HCEC 1CT (cell line): ENCODE measurements around the gene GPAT2.
A peak's percentile ranks its signal among the peaks of the same experiment; 100 is the strongest.
"Not testable (repeated sequence)": the region's sequence is repeated elsewhere in the genome, so short reads cannot be mapped to it uniquely, and the experiment has no call there.

Experiments
- DNase-seq: peaks from one replicate; pipeline ENCODE4 v3.0.0-alpha.2; 2017

GPAT2 gene

DNA sequence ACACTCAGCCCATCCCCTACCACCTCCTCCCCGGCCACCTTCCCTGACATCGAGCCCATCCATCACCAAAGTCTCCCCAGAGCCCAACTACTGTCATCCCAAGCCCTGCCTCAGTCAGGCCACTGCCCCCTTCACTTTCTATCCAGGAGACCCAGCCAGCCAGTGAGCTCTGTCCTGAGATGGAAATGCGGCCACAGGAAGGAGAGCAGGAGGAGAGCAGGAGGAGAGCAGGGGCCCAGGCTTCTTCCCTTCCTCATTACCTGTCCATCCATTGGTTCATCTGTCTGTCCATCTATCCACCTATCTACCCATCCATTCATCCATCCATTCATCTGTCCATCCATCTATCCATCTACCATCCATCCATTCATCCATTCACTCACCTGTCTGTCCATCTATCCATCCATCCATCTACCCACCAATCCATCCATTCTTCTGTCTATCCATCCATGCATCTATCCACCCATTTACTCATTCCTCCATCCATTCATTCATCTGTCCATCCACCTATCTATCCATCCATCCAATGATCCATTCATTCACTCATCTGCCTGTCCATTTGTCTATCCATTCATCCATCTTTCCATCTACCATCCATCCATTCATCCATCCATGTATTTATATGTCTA is 29.4 kb upstream of the GPAT2 start:
- not testable (repeated sequence) for DNase-seq

DNA sequence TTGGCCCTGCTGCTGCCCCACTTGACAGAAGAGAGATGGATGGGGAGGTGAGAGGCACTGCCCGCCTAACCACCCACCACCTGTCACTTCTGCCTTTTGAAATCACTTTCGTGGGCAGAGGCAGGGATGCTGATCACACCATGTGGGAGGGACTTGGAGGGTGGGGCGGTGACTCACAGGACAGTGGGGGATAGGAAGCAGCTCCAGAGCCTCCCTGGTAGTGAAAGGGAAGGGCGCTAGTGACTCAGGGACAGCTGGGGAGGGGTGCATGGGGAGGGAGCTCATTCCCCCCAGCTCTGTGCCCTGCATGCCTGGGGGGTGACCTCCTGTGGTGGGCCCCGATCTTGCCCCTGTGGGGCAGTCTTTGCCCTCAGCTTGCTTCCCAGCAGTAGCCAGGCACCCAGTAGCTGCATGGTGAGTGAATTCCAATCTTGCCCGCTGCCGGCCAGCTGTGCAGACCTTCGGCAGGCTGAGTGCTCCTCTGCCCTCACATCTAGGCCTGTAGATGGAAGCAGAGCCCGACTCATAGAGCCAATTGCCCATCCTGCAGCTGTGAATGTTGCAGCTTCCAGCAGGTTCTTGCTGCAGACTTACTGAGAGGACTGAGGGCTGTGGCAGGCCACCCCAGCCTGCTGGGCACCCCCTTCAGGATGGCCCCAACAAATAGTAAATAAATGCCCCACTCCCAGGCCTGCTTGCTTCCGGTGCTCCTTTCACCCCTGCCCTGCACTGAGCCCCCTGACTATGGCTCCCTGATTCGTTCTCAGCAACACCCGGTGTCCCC is 28.6 kb upstream of the GPAT2 start:
- peak; percentile 83 for DNase-seq

DNA sequence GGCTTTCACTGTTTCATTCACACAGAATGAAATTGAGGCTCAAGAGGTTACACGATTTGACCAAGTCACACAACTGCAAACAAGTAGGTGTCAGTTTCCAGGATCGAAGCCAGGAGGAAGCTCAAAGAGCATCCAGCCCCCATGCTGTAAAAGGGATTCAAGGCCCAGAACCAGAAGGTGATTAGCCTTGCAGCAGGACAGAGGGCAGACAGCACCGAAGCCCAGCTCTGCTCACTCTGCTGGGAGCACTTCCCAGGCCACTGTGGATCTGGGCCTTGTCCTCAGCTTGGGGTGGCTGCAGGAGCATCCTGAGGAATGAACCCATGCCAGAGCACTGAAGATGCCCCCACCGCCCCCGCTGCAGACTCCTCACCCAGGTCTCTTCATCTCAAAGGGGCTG is 27.8 kb upstream of the GPAT2 start:
- not testable (repeated sequence) for DNase-seq

DNA sequence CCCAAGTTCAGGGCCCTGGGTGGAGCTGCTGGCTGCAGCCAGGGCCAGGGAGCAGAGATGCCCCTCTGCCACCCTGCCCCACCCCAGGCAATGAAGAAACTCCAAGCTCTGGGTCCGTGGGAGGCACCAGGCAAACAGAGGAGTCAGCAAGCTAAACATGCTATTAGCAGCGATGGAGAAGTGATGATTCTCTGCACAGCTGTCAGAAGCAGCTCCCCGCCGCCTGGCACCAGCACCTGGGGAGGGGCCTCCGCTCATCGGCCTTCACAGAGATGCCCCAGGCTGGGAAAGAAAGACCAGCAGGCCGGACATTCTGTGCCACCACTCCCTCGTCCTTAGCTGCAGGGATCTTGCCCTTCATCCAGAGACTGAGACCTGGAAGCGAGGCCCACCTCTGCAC is 27.2 kb upstream of the GPAT2 start:
- DNase-seq: not testable (repeated sequence)

DNA sequence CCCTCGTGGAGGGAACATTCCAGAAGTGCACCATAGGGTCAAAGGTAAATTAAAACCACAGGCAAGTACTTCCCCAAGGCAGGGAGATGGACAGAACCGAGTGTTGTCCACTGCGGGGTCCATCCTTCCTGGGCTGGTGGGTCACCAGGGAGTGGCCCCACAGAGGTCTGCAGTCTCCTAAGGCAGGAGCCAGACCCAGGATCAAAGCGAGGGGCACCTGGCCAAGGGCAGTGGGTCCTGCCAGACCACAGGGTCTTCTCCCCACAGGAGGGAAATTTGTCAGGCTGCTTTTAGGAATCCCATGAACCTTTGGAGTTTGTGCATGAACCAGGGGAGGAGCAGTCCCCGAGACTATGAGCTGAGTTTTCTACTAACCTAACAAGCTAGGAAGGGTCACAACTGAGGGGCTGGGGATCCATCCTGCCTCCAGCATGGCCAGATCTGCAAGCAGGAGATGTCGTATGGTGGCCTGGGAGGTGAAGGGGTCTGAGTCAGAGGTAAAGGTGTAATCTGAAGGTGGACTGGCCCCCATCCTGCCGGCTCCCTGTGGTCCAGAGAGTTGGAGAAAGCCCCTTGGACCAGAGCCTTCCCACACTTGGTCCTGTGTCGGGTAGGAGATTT is 26.6 kb upstream of the GPAT2 start:
- DNase-seq: not testable (repeated sequence)

DNA sequence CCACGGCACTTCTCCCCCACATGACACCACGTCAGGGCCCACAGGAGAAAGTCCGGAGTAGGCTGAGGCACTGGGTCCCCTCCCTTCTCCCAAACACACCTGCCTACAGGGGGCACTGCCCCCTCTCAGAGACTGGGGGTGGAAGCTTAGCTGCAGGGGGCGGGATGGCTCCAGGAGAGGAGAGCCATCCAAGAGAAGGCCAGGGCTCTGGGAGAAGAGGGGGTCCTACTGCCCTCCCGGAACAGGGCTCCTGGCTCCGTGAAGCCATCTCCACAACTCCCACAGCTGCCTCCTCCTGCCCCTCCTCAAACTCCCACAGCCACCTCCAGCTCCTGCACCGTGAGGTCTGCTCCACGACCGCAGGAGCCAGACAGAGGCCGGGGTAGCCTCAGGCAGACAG is 25.6 kb upstream of the GPAT2 start:
- DNase-seq: not testable (repeated sequence)

DNA sequence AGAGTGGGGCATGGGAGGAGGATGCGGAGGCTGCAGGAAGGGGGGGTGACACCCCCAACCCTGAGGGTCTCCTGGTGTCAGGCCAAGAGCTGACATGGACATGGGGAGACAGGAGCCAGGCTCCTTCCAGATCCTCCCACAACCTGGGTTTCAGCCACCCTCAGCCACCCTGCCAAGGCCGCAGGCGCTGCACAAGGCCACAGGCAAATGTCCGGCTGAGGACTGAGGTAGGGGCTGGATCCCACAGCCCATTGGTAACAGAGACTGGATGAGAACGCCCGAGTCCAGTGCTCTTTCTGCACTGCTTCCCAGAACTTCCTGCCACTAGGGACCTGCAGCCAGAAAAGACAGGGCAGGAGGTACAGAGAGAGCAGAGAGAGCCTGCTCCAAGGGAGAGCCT is 24.7 kb upstream of the GPAT2 start:
- DNase-seq: not testable (repeated sequence)

DNA sequence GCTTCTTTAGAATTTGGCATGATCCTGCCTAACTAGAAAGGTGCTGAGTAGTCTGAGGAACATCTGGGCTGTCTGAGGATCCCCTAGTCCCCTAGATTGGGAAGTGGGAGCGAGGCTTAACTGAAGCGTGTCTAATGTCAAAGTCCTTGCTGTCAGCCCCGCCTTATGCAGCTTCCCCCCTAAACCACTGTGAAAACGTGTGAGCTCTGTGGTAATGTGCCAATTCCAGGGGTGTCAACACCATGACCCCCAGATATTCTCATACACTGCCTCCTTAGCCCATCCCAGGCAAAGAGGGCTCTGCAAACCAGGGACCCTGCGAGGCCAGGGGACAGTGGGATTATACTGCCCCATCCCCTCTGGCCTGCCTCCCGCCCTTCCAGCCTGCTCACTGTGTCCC is 21.1 kb upstream of the GPAT2 start:
- not testable (repeated sequence) for DNase-seq

DNA sequence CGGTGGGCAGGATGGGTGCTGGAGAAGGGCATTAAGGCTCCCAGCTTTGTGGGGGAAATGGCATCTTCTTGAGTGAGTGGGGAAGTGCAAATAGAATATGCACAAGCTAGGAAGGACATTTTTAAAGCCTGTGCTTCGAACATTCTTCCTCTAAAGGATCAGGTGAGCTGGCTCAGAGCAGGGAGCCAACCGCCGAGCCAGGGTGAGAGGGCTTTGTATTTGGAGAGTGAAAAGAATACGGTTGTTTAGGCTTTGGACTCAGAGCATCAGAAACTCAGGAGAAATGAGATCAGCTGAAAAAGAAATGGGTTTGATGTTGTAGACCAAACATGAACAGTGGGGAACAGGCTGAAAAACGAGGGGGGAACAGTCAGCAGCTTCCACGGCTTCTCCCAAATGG is 19.8 kb upstream of the GPAT2 start:
- DNase-seq: not testable (repeated sequence)

DNA sequence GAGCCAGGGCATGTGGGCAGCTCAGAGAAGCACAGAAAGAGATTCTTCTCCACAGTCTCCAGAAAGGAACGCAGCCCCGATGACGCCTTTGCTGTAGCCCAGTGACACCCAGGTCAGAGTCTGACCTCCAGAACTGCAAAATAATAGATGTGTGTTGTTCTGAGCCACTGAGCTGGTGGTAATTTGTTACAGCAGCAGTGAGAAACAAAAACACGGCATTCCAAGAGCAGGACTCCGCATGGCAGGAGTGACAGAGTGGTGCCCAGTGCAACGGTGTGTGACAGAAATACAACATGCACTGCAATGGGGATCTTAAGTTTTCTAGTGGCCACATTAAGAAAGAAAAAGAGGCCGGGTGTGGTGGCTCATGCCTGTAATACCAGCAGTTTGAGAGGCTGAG is 18.7 kb upstream of the GPAT2 start:
- not testable (repeated sequence) for DNase-seq

DNA sequence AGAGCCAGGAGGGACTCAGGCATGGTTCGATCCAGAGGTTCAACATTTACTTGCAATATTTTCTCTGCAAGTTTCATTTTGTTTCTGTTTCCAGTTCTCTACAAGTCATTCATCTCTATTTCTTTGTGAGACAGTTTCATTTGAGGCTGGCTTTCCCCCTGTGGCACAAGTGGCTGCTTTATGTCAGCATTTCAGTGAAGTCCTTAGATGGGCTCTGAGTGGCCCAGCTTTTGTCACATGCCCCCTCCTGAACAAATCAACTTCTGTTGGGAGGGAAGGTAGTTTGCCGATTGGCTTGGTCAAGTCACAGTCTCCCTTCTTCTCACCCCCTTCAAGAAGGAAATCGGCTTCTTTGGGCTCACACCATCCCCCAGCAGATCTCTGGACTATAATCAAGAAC is 17.9 kb upstream of the GPAT2 start:
- DNase-seq: not testable (repeated sequence)

DNA sequence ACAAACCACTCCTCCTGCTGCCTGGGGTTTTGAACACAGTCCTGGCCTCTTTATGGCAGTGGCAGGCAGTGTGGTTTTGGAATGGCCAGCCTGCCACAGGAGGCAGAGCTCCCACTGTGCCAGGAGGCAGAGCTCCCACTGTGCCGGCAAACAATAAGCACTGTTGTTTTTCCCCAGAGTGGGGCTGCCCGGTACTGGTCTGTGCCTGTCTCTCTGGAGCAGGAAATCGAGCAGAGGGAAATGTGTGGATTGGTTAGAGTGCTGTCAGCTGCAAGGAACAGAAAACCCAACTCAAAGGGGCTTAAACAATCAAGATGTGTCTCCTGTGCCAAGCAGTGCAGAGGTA is 15.2 kb upstream of the GPAT2 start:
- not testable (repeated sequence) for DNase-seq

DNA sequence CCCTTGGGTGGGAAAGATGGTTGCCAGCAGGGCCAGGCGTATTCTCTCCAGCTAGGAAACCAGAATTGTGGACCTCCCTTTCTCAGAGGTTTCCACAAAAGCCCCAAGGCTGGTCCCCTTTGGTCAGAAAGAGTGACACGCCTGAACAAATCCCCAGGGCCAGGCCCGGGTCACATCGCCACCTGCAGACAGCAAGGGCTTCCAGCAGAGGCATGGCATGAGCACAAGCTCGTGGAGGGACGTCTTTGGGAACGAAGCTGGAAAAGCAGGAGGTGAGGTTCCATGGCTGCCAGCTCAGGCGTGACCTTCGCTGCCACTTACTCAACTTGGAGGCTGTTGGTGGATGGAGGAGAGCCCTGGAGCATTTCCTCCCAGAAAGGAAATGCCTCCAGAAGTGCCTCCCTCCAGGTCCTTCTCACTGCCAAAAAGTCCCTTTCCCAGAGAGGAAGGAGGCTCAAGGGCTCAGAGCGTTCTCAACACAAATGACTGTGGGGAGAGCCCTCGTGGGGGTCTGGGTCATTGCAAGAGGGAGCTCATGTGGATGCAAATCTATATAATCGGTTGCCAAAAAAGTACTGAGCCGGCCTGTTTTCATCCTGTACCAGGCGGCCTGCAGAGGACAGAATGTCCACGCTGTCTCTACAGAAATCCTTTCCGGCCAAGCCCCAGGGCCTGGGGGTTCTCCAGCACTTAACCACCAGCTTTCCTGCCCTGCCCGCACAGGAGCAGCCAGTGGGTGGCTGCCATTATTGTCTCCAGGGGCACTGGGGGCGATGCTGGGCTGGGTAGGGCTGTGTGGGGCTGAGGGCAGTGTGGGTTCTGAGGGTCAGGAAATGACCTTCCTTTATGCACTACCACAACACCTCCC is 14.6 kb upstream of the GPAT2 start:
- DNase-seq: not testable (repeated sequence)

DNA sequence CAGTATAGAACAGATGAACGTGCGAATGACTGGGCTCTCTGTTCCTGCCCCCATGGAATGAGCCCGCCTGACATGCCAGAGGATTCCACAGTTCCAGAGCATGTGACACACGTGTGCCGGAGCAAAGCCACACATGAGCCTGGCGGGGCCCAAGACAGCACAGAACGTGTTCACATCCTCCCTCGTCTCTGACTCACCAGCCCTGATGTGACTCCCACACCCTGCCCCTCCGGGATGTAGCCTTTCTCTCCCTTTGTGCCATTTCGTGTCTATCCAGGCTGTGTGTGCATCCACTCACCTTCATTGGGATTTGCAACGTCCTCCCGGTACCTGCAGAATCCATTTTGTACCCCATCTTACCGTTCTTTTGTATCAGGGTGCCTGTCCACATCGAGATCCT is 838 bp upstream of the GPAT2 start:
- DNase-seq: not testable (repeated sequence)

DNA sequence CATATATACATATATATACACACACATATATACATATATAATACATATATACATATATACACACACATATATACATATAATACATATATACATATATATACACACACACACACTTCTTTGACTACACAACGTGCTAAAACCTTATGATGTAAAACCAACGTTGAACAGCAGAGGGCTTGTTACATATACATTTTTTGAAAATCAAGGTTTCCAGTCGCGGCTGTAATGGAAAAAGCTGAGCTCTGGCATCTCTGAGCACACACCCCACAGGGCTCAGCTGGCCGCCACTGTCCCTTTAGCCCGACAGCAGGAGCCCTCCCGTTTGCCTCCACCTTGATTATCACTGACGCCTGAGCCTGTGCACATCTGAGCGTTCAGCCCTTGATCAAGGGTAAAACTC is 719 bp downstream of the GPAT2 start:
- not testable (repeated sequence) for DNase-seq

DNA sequence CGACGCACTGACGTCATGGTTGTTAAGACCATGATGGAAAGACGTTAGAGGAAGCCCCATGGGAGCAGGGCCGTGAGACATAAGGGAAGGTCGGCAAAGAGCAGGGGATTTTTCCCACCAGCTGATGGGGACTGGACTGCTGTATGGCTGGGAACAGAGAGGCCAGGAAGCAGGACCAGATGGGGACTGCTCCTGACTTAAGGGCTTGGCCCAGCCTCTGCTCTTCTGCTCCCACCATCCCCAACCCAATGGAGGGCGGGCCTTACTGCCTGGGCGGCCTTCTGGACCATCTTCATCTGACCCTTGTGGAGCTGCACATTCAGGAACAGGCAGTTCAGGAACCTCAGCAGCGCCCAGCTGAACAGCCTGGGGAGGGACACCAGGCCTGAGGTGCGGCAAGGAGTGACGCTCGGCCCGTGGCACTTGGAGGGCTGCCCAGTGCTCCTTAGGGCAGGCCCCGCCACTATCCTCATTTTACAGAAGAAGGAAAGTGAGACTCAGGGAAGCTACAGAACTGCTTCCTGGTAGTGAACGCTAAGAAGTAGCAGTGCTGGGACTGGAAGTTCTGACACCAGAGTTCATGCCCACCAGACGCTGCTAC is 6.9 kb downstream of the GPAT2 start:
- not testable (repeated sequence) for DNase-seq

DNA sequence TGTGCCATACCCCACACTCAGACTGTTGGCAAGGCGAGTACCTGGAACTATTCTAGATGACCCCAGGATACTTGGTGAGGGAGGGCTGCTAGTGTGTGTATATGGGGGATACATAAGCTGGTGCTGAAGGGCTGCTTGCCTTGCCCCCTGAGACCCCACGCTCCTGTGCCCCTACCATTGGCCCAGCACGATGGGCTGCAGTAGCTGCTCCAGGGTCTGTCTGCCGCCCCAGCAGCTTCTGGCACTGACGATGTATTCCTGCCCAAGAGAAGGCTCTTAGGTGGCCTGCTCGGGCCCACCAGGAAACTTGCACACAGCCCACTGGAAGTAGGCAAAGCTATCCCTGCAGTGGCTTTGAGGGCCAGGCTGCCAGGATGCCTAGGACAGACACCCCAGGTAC is 9.0 kb downstream of the GPAT2 start:
- DNase-seq: not testable (repeated sequence)

DNA sequence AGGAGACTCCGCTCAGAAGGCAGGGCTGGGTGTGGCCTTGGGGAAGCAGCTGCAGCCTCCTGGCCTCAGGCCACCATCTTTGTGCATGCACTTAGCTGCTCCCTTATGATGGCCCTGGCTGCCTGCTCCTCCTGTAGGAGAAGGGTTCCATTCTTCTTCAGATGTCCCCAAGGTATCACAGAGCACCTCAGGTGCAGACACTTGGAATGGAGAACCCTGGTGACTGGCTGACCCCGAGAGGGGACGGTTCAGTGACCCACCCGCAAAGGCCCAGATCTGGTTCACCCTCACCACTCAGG is 9.6 kb downstream of the GPAT2 start:
- DNase-seq: no peak

DNA sequence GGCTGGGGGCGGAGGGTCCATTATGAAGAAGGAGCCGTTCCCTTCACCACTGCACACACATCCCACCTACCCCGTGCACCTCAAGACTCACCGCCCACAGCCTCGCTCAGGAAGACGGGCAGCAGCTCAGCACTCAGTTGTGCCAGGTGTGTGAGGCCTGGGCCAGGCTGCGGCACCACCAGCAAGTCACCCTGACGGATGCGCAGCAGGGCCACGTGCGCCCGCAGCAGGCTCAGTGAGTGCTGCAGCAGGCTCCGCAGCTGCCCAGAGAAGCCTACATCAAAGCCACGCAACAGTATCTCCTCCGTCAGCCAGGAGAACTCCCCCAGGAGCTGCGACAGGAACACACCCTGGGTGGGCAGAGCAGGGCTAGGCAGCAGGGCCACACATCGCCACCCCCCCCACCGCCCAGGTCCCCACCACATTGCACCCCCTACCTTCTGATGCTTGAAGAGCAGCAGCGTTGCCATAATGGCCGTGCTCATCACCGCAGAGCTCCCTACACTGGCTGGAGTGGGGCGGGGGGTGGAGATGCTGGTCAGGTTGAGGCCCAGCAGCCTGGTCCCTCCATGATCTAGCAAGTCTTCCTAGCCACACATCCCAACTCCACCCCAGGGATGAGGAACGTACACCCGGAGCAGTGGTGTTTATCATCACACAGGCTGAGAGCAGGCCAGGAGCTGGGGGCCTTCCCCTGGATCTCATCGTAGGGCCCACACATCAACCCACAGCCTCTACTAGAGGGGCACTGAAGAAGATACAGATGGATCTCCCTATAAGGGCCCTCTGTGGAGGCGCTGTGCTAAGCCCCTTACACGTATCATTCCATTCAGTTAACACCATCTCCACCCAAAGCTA is 10.2 kb downstream of the GPAT2 start:
- DNase-seq: no peak

DNA sequence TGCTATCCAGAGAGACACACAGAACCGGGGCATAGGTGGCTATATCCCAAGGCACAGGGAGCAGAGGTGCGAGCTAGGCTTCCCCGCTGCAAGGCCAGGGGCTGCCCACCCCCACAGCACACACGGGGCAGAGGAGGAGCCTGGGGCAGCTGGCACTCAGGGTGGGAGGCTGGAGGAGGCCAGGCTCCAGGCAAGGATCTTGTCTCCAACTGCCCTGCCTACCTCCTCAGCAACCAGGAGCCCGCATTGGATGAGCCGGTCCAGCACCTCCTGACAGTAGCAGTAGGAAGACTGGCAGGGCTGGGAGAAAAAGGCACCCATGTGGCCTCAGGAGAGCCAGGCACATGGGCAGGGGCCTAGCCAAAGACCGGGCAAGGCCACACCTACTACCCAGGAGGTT is 11.0 kb downstream of the GPAT2 start:
- DNase-seq: not testable (repeated sequence)

DNA sequence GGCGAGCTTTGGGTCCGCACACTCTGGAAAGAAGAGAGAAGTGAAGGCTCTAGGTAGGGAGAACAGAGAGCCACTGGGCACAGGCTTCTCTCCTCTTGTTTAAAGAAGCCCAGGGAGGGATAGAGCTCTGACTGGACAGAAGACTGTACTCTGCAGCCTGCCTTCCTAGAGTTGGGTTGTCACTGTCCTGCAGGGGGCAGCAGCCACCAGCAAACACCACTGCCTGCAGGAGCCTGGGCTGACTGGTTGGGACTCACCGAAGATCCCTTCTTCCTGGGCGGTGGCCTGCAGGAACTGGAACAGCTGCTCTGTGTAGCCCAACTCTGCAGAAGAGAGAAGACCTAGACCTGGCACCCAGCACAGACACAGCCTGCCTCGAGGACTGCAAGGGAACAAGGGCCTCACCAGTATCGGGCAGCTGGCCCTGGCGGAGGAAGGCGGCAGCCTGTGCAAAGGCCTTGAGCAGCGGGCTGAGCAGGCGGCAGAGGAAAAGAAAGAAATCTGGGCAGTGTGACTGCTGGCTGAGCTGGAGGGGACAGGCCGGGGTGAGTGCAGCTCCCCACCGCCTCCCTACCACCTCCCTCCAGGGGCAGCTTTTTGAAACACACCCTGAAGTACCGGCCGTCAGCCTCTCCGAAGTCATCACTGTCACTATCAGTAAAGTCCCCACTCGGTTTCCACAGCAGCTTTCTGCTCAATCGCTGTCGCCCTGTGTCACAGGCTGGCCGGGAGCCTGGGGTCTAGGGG is 11.8 kb downstream of the GPAT2 start:
- peak; percentile 73 for DNase-seq
